GM19240 (cell line): ENCODE results near the gene CACNA1B.
"Not testable (repeated sequence)": the region's sequence is repeated elsewhere in the genome, so short reads cannot be mapped to it uniquely, and the experiment has no call there.

Experiments
- DNase-seq: peaks from one replicate; pipeline ENCODE4 v3.0.0; 2011; ENCODE audit warnings: low spot score; ENCODE audit not compliant: insufficient read length

CACNA1B gene

GRCh38 chr9:138013273-138013672, 135.7 kb downstream of the CACNA1B start:
- DNase-seq, result no peak

GRCh38 chr9:138013836-138014562, 136.4 kb downstream of the CACNA1B start:
- DNase-seq, result no peak

DNA sequence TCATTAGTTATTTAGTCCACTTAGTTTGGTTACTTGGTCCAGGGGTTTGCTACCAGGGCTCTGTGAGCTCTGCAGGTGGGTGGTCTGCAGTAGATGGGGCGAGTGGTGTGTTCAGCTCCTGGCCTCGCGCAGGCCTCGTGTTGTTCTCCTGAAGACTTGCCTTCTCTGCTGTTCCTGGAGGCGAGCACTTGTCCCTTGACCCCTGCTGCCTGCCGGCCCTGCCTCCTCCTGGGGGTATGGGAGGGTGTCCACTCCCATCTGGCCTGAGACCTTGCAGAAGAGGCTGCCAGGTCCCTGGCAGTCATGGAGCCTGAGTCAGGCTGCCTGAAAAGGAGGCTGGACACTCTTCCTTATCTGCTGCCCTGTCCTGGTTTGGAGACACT, 137.0 kb downstream of the CACNA1B start:
- DNase-seq, result no peak

DNA sequence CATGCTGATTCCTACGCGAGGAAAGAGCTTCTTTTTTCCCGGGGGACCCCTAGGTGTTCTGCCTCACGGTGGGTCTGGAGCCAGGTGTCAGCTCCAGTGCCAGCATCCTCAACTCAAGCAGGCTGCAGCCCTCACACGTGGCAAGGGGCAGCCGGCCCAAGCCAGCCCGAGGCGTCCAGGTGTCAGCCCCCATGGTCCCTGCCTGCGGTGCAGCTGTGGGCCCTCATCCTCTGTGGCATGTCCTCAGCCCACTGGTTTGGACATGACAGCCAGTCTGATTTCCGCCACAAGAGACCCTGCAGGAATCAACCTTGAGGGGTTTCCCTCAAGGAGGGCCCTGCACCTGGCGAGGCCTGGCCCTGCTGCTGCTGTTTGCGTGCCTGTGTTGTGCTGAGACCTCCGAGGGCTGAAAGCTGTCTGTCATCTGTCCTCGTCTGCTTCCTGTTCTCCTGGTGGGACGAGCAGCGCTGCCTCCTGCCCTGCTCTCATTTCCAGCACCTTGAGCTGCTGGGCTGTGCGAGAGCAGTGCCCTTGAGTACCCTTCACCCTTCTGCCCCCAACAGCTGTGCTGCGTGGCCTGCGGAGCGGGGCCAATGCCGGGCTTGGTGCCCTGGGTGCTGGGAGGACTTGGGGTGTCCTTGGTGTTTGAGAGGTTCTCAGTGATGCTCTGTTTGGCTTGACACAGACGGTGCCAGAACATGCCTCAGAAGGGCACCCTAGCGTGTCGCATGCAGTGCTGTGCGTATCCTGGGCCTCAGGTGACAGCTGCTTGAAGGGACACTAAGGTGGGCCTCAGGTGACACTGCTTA, 137.6 kb downstream of the CACNA1B start:
- no peak for DNase-seq

- DNase-seq, result no peak
Observed at GRCh38 chr9:138016406-138017187, 139.0 kb downstream of the CACNA1B start.

GRCh38 chr9:138017200-138017599, 139.6 kb downstream of the CACNA1B start:
- DNase-seq, result no peak

- not testable (repeated sequence) for DNase-seq
Observed at GRCh38 chr9:138019514-138019913, 141.9 kb downstream of the CACNA1B start.

GRCh38 chr9:138020120-138020794, 142.7 kb downstream of the CACNA1B start:
- no peak for DNase-seq

GRCh38 chr9:138020795-138021182, 143.2 kb downstream of the CACNA1B start:
- no peak for DNase-seq

DNA sequence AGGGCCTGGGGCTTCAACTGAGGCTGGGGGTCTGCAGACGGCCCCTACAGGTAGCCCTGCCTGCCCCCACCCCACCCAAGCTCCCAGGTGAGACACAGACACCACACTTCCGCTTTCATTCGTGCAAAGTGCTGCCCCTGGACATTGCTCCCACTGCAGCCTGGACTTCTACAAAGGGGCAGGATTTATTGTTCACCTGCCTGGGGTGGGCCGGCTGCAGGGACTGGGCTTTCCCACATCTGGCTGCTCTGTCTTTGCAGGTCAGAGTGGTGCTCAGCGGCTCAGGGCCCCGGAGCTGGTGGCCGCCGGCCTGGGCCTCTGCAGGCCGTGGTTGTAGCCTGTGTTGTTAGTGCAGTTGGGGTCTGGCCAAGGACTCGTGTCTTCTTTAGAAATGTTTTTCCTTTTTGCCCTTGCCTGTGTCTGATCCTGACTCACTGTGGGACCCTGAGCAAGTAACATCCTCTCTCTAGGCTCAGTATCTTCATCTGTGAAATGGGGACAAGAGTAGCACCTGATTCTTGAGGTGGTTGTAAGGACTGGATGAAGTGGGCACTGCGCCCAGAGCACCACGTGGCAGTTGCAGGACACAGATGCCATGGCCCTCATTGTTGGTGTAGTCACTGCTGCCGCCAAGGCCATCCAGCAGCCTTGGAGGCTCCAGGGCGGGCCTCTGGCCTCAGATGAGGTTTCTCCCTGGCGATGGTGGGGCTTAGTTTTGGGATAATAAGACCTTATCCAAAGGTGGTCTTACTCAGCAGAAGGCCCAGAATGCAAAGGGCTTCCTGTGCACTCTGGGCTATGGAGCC, 143.9 kb downstream of the CACNA1B start:
- DNase-seq, result no peak

DNA sequence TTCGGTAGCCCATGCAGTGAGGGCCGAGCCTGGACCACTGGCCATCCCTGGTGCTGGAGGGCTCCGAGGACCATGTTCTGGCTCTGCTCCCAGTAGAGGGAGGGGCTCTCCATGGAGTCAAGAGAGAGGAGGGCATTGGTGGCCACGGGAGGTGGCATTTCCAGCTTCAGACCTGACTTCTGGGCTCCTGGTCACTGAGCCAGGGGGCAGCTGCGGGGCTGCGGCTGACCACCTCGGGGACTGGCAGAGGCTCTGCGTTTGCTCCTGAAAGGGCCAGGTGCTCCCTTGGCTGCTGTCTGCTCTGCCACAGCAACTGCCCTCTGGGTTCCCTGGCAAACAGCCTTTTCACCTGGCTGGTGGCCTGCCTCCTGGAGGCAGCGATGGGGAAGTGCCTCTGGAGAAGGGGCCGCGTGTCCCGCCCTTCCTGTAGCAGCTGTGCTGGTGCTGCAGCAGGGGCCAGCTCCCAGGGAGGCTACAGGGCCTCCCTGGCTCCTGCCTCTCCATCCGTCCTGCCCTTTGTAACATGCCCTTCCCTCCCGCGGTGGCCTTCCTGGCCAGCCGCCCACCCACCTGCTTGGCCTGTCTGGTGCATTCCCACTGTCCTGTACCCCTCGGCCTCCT, 144.6 kb downstream of the CACNA1B start:
- DNase-seq, result no peak

DNA sequence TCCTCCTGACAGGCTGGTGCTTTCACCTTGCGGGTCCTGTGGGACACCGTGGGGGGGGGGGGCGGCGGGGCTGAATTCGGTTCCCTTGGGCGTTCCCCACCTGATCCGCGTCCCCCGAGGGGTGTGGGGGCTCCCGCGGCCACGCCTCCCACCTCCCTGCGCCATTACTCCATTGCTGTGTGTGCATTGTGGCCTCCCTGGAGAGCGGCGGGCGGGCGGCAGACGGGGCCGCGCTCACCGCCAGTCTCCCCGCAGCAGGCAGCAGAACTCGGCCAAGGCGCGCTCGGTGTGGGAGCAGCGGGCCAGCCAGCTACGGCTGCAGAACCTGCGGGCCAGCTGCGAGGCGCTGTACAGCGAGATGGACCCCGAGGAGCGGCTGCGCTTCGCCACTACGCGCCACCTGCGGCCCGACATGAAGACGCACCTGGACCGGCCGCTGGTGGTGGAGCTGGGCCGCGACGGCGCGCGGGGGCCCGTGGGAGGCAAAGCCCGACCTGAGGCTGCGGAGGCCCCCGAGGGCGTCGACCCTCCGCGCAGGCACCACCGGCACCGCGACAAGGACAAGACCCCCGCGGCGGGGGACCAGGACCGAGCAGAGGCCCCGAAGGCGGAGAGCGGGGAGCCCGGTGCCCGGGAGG, 145.3 kb downstream of the CACNA1B start:
- no peak for DNase-seq

GRCh38 chr9:138023394-138024124, 146.0 kb downstream of the CACNA1B start:
- no peak for DNase-seq

DNA sequence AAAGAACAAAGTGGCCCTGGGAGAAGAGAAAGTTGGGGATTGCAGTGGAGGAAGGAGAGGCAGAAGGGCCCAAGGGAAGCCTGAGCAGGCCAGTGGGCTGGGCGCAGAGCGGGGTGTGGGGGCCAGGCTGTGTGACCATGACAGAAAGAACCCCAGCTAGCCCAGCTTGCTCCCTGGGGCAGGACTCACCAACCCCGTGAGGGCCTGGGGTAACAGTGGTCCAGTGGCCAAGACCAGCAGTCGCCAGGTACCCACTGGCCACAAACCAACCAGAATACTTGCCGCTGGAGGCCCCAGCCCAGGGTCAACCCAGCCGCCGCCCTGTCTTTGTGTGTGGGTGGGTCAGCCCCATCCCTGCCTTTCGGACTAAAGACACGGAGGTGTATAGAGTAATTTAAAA, 146.5 kb downstream of the CACNA1B start:
- no peak for DNase-seq

- DNase-seq, result no peak
Observed at GRCh38 chr9:138024831-138025291, 147.3 kb downstream of the CACNA1B start.

DNA sequence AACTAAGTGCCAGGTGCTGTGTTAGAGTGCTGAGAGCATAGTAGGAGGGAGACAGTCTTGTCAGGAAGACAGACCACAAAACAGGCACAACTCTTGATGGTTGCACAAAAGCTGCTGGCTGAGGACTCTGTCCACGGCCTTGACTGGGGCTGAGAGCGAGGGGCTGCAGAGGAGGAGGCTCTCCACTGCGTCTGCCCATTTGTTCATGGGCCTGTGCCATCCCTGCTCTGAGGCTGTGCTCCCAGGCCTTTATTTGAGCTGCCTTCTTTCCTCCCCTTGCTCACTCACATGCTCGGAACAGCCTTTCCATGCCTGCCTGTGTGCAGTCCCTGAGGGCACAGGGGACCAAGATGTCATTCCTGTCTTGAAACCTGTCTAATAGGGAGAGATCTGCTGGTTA, 147.8 kb downstream of the CACNA1B start:
- DNase-seq, result no peak

GRCh38 chr9:138025908-138026307, 148.3 kb downstream of the CACNA1B start:
- DNase-seq, result no peak

- no peak for DNase-seq
Observed at GRCh38 chr9:138028596-138028995, 151.0 kb downstream of the CACNA1B start.

- no peak for DNase-seq
Observed at GRCh38 chr9:138031186-138031585, 153.6 kb downstream of the CACNA1B start.
